Fibroblast of pulmonary artery (primary cell): ENCODE measurements around the gene DLGAP1.

ENCODE experiments used
- DNase-seq: peaks from one replicate; pipeline ENCODE4 v3.0.0-alpha.2; 2010; ENCODE audit warnings: low read depth
- H3K4me3 ChIP-seq: replicated peaks from 2 replicates; pipeline ENCODE4 v1.5.1; 2011; ENCODE audit warnings: low read depth, mild to moderate bottlenecking, control low read depth, low read length, moderate library complexity
- CTCF ChIP-seq: IDR thresholded peaks from 2 replicates; pipeline ENCODE4 v1.5.1; 2011; ENCODE audit warnings: mild to moderate bottlenecking, control low read depth, low read length, inconsistent platforms; ENCODE audit errors: missing control alignments

DLGAP1 gene

GRCh38 chr18:4172196-4173100 lies 282.7 kb downstream of the DLGAP1 start:
- H3K4me3 ChIP-seq: no peak overlapping the region
- no peak for TF ChIP-seq CTCF
- DNase-seq: no peak

- no peak for DNase-seq
- TF ChIP-seq CTCF: no peak
- no peak overlapping the region for H3K4me3 ChIP-seq
These were observed 297.8 kb downstream of the DLGAP1 start for GRCh38 chr18:4157352-4157751.

- no peak overlapping the region for H3K4me3 ChIP-seq
- no peak for DNase-seq
- no peak for TF ChIP-seq CTCF
These were observed 308.3 kb downstream of the DLGAP1 start for GRCh38 chr18:4146797-4147196.

GRCh38 chr18:4144201-4144600 lies 310.9 kb downstream of the DLGAP1 start:
- no peak overlapping the region for H3K4me3 ChIP-seq
- no peak for DNase-seq
- no peak for TF ChIP-seq CTCF

- H3K4me3 ChIP-seq: no peak overlapping the region
- TF ChIP-seq CTCF: no peak
- no peak for DNase-seq
These were observed 311.5 kb downstream of the DLGAP1 start for GRCh38 chr18:4143585-4143984.

- no peak for DNase-seq
- no peak for TF ChIP-seq CTCF
- H3K4me3 ChIP-seq: no peak overlapping the region
These were observed 312.2 kb downstream of the DLGAP1 start for GRCh38 chr18:4142876-4143275.

GRCh38 chr18:4134700-4135099 lies 320.4 kb downstream of the DLGAP1 start:
- TF ChIP-seq CTCF: no peak
- no peak overlapping the region for H3K4me3 ChIP-seq
- DNase-seq: no peak
